CD8-positive, alpha-beta memory T cell (primary cell): ENCODE measurements around the gene UBASH3B. TPM values are rescaled to one million over a fixed set of nuclear protein-coding genes. Genes with fewer than 3 reads are reported as not detected.
A peak's percentile ranks its signal among the peaks of the same experiment; 100 is the strongest.

ENCODE experiments used
- CTCF ChIA-PET: fragments of 350-600 bp; sonication (Branson Sonifier 250); formaldehyde crosslinking; loops from one replicate; lab custom pipeline; 2021; ENCODE audit warnings: antibody characterized with exemption; lab: Charles Lee
- POLR2A ChIA-PET: fragments of 350-600 bp; sonication (Branson Sonifier 250); formaldehyde crosslinking; loops from one replicate; lab custom pipeline; 2021; ENCODE audit warnings: antibody characterized with exemption; lab: Charles Lee
- DNase-seq, 5 donors: peaks; one replicate each; pipeline versions ENCODE4 v3.0.0 to v3.0.0-alpha.2; 2020 to 2022; ENCODE audit warnings: mixed read lengths in 1 of 5
- H3K27ac ChIP-seq: one replicate; pipeline ENCODE4 v1.7.0; 2013; ENCODE audit warnings: low read depth, mild to moderate bottlenecking, low read length, moderate library complexity
- H3K27me3 ChIP-seq: 2 replicates; pipeline ENCODE4 v1.7.0; 2013; ENCODE audit warnings: low read length, mild to moderate bottlenecking; ENCODE audit not compliant: insufficient read depth, poor library complexity, severe bottlenecking
- H3K36me3 ChIP-seq: 2 replicates; pipeline ENCODE4 v1.7.0; 2013; ENCODE audit warnings: mild to moderate bottlenecking, low read length, moderate library complexity; ENCODE audit not compliant: insufficient read depth
- H3K4me1 ChIP-seq: 2 replicates; pipeline ENCODE4 v1.7.0; 2013; ENCODE audit warnings: mild to moderate bottlenecking, low read length, moderate library complexity; ENCODE audit not compliant: insufficient read depth
- H3K4me3 ChIP-seq: 2 replicates; pipeline ENCODE4 v1.7.0; 2013; ENCODE audit warnings: mild to moderate bottlenecking, low read length
- H3K9me3 ChIP-seq: 2 replicates; pipeline ENCODE4 v1.7.0; 2013; ENCODE audit warnings: mild to moderate bottlenecking, low read length
- H3K27ac Mint-ChIP-seq, 8 donors: one replicate each; pipeline ENCODE4 v1.8.0; 2020 to 2021; ENCODE audit warnings: mixed read lengths in 8 of 8, mild to moderate bottlenecking in 6 of 8, inconsistent platforms in 3 of 8, moderate library complexity in 3 of 8
- H3K27me3 Mint-ChIP-seq, 2 donors: one replicate each; pipeline ENCODE4 v1.8.0; 2020 to 2021; ENCODE audit warnings: mixed read lengths in 2 of 2, mild to moderate bottlenecking in 1 of 2, moderate library complexity in 1 of 2
- H3K36me3 Mint-ChIP-seq, 3 donors: one replicate each; pipeline ENCODE4 v1.8.0; 2020 to 2021; ENCODE audit warnings: mixed read lengths in 3 of 3, inconsistent platforms in 1 of 3, mild to moderate bottlenecking in 1 of 3
- H3K4me1 Mint-ChIP-seq, 3 donors: one replicate each; pipeline ENCODE4 v1.8.0; 2020 to 2021; ENCODE audit warnings: mixed read lengths in 3 of 3, inconsistent platforms in 1 of 3, mild to moderate bottlenecking in 1 of 3
- H3K4me3 Mint-ChIP-seq, 7 donors: one replicate each; pipeline ENCODE4 v1.8.0; 2020 to 2021; ENCODE audit warnings: mixed read lengths in 7 of 7, mild to moderate bottlenecking in 6 of 7, moderate library complexity in 4 of 7, inconsistent platforms in 2 of 7
- H3K9me3 Mint-ChIP-seq, 5 donors: one replicate each; pipeline ENCODE4 v1.8.0; 2020 to 2022; ENCODE audit warnings: mixed read lengths in 5 of 5, mild to moderate bottlenecking in 3 of 5, moderate library complexity in 2 of 5, inconsistent platforms in 1 of 5
- polyA plus RNA-seq: library from polyadenylated mRNA; unstranded; fragments of 300-500 nt; fragmentation: Illumina TruSeq; gene quantifications from one replicate; pipeline ENCODE4 v1.2.3, GENCODE V29; 2021
- total RNA-seq, 2 experiments: library from RNA; stranded (reverse); gene quantifications; one replicate each; pipeline ENCODE4 v1.2.3, GENCODE V29; 2021

Gene UBASH3B
- total and polyA plus RNA-seq, 3 experiments from 2014 or later: 12.0 to 36.4 (median 34.6) TPM

GRCh38 chr11:122690801-122691548 is 35.5 kb downstream of the UBASH3B start:
- peak in 1 of 5 donors; percentile 32 for DNase-seq
- peak overlapping the region; percentile 51 for H3K4me3 ChIP-seq
- POLR2A ChIA-PET: interaction anchor here (0.6 to 1.5 kb wide), 4 partner anchors 16 to 749 kb away, joined by 3 to 5 read pairs (median 4); no protein-coding TSS in a partner anchor
- no peak overlapping the region for H3K27ac ChIP-seq
- Mint-ChIP-seq H3K36me3 (peaks cover 0 to 6% (median 3%) of the 10 kb centered on the region in 3 donors), H3K9me3 (no peaks in the 10 kb centered on the region), H3K27me3 (no peaks in the 10 kb centered on the region), H3K4me3 (peak overlapping the region; percentile 29 to 84 (median 75)), H3K27ac (peak overlapping the region; percentile 49 to 98 (median 88)), H3K4me1 (peaks cover 65 to 75% (median 74%) of the 10 kb centered on the region in 3 donors)
- H3K27me3 ChIP-seq: no peaks in the 10 kb centered on the region
- H3K9me3 ChIP-seq: no peaks in the 10 kb centered on the region
- peaks cover 68% of the 10 kb centered on the region for H3K4me1 ChIP-seq
- no peaks in the 10 kb centered on the region for H3K36me3 ChIP-seq
- CTCF ChIA-PET: interaction anchor here (0.5 to 2.3 kb wide), 7 partner anchors 22 to 82 kb away, joined by 3 to 8 read pairs (median 4); no protein-coding TSS in a partner anchor

- ChIA-PET CTCF (interaction anchor here (0.5 to 2.3 kb wide), 7 partner anchors 21 to 82 kb away, joined by 3 to 8 read pairs (median 4); no protein-coding TSS in a partner anchor), POLR2A (interaction anchor here (0.6 to 1.5 kb wide), 3 partner anchors 17 to 748 kb away, joined by 3 to 5 read pairs (median 4); no protein-coding TSS in a partner anchor)
- Mint-ChIP-seq H3K4me3 (peak overlapping the region in 6 of 7 donors; percentile 69 to 84 (median 78)), H3K9me3 (no peaks in the 10 kb centered on the region), H3K27ac (peak overlapping the region; percentile 49 to 98 (median 88)), H3K4me1 (peaks cover 66 to 76% (median 75%) of the 10 kb centered on the region in 3 donors), H3K27me3 (no peaks in the 10 kb centered on the region), H3K36me3 (peaks cover 0 to 5% (median 3%) of the 10 kb centered on the region in 3 donors)
- peak overlapping the region; percentile 51 for H3K4me3 ChIP-seq
- H3K27ac ChIP-seq: no peak overlapping the region
- H3K36me3 ChIP-seq: no peaks in the 10 kb centered on the region
- H3K27me3 ChIP-seq: no peaks in the 10 kb centered on the region
- no peaks in the 10 kb centered on the region for H3K9me3 ChIP-seq
- no peak for DNase-seq
- H3K4me1 ChIP-seq: peaks cover 74% of the 10 kb centered on the region
Observed at GRCh38 chr11:122691549-122692150, 36.1 kb downstream of the UBASH3B start.

- CTCF ChIA-PET: interaction anchor here (1.8 kb wide), 1 partner anchor 64 kb away, joined by 8 read pairs; no protein-coding TSS in a partner anchor
- DNase-seq: no peak
- peak overlapping the region in 1 of 7 donors; percentile 22 for H3K4me3 Mint-ChIP-seq
- Histone ChIP-seq H3K27me3 (no peaks in the 10 kb centered on the region), H3K36me3 (no peaks in the 10 kb centered on the region), H3K9me3 (no peaks in the 10 kb centered on the region), H3K27ac (no peak overlapping the region), H3K4me3 (no peak overlapping the region), H3K4me1 (peaks cover 78% of the 10 kb centered on the region)
- peaks cover 0 to 5% (median 3%) of the 10 kb centered on the region in 3 donors for H3K36me3 Mint-ChIP-seq
- POLR2A ChIA-PET: no interaction called here
- H3K4me1 Mint-ChIP-seq: peaks cover 70 to 79% (median 79%) of the 10 kb centered on the region in 3 donors
- no peaks in the 10 kb centered on the region for H3K27me3 Mint-ChIP-seq
- H3K27ac Mint-ChIP-seq: peak overlapping the region; percentile 49 to 94 (median 82)
- H3K9me3 Mint-ChIP-seq: no peaks in the 10 kb centered on the region
Observed at GRCh38 chr11:122692444-122692843, 36.9 kb downstream of the UBASH3B start.

DNA sequence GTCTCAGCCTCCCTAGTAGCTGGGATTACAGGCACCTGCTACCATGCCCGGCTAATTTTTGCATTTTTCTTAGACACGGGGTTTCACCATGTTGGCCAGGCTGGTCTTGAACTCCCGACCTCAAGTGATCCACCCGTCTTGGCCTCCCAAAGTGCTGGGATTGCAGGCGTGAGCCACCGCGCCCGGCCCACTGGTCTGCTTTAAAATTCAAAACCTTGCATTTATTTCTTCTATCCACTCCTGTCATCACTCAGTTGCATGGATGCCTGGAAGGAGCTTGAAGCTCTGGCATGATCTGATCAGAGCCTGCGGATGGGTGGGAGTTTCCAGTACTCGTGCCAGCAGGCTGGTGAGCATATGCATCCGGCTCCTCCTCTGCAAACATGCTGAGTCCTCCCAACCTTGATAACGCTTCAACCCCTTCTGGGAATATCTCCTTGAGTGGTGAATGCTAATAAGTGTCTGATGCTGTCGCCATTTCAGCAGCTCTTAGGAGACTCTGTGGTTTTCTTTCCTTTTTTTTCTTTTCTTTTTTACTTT is 39.6 kb downstream of the UBASH3B start:
- ChIA-PET CTCF (interaction anchor here (0.9 to 4.7 kb wide), 13 partner anchors 9 to 86 kb away, joined by 3 to 37 read pairs (median 5); partner anchors contain the start of gene UBASH3B), POLR2A (interaction anchor here (2.1 kb wide), 1 partner anchor 20 kb away, joined by 20 read pairs; no protein-coding TSS in a partner anchor)
- Mint-ChIP-seq H3K4me1 (peaks cover 86 to 90% (median 90%) of the 10 kb centered on the region in 3 donors), H3K36me3 (peaks cover 0 to 5% (median 3%) of the 10 kb centered on the region in 3 donors), H3K27me3 (no peaks in the 10 kb centered on the region), H3K4me3 (peak overlapping the region in 4 of 7 donors; percentile 1 to 32 (median 19)), H3K9me3 (no peaks in the 10 kb centered on the region), H3K27ac (peak overlapping the region; percentile 3 to 84 (median 57))
- Histone ChIP-seq H3K4me3 (no peak overlapping the region), H3K27ac (no peak overlapping the region), H3K4me1 (peaks cover 90% of the 10 kb centered on the region), H3K27me3 (no peaks in the 10 kb centered on the region), H3K36me3 (no peaks in the 10 kb centered on the region), H3K9me3 (no peaks in the 10 kb centered on the region)
- no peak for DNase-seq

DNA sequence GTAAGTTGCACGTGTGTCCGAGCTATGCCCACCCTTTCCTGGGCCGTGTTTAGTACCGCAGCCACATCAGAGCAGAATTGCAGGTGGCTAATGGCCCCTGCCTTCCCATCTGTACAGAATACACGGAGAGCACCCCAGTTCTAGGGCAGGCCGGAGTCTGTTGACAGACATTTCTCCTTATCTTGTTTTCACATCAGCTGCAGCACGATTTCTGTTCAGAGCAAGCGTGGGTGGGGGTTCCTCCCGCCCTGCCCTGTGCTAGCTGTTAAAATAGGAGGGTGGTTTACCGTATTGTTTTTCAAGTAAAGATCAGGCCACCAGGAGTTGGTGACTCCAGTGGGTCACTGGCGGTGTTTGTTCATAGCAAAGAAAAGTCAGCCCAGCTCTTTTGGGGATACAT is 41.1 kb downstream of the UBASH3B start:
- Mint-ChIP-seq H3K27ac (peak overlapping the region; percentile 84 to 99 (median 93)), H3K27me3 (no peaks in the 10 kb centered on the region), H3K4me1 (peaks cover 81 to 90% (median 89%) of the 10 kb centered on the region in 3 donors), H3K4me3 (peak overlapping the region; percentile 67 to 87 (median 76)), H3K9me3 (no peaks in the 10 kb centered on the region), H3K36me3 (peaks cover 0 to 6% (median 3%) of the 10 kb centered on the region in 3 donors)
- Histone ChIP-seq H3K4me3 (peak overlapping the region; percentile 45), H3K27ac (no peak overlapping the region), H3K4me1 (peaks cover 76% of the 10 kb centered on the region), H3K27me3 (no peaks in the 10 kb centered on the region), H3K36me3 (no peaks in the 10 kb centered on the region), H3K9me3 (no peaks in the 10 kb centered on the region)
- CTCF ChIA-PET: interaction anchor here (1.0 to 4.7 kb wide), 16 partner anchors 8 to 85 kb away, joined by 3 to 37 read pairs (median 6); partner anchors contain the start of gene UBASH3B
- POLR2A ChIA-PET: interaction anchor here (1.0 to 2.1 kb wide), 7 partner anchors 17 to 48 kb away, joined by 3 to 20 read pairs (median 6); partner anchors contain the start of gene UBASH3B
- peak; percentile 28 to 81 (median 65) for DNase-seq

DNA sequence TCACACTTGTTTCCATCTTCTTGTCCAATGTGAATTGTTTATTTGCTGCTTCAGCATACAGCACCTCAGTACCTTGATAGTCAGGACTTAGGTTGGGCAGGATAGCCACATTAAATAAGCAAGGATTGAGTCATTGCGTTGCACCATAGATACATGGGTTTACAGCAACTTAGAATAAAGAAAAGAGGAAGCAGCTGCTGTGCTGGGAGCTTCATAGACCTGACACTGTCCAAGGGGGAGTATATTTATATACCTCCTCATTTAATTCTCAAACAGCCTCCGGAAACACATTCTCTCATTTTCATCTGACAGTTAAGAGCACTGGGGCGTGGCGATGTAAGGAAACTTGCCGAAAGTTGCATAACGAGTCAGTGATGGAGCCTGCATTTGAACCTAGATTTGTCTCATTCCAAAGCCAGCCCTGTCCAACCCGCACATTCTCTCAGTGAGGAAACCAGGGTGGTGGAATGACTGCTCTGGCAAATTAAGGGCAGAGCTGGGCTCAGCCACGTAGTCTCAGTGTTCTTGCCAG is 42.2 kb downstream of the UBASH3B start:
- CTCF ChIA-PET: interaction anchor here (1.0 to 4.7 kb wide), 9 partner anchors 9 to 58 kb away, joined by 3 to 37 read pairs (median 12); partner anchors contain the start of gene UBASH3B
- Mint-ChIP-seq H3K4me1 (peaks cover 75 to 87% (median 86%) of the 10 kb centered on the region in 3 donors), H3K27ac (peak overlapping the region; percentile 84 to 99 (median 93)), H3K36me3 (peaks cover 3 to 11% (median 4%) of the 10 kb centered on the region in 3 donors), H3K27me3 (no peaks in the 10 kb centered on the region), H3K9me3 (no peaks in the 10 kb centered on the region), H3K4me3 (peak overlapping the region; percentile 31 to 87 (median 76))
- H3K4me3 ChIP-seq: peak overlapping the region; percentile 45
- POLR2A ChIA-PET: interaction anchor here (1.0 to 2.1 kb wide), 6 partner anchors 16 to 47 kb away, joined by 3 to 20 read pairs (median 6); partner anchors contain the start of gene UBASH3B
- H3K27me3 ChIP-seq: no peaks in the 10 kb centered on the region
- no peaks in the 10 kb centered on the region for H3K36me3 ChIP-seq
- no peaks in the 10 kb centered on the region for H3K9me3 ChIP-seq
- DNase-seq: peak in 3 of 5 donors; percentile 26 to 60 (median 56)
- H3K4me1 ChIP-seq: peaks cover 66% of the 10 kb centered on the region
- H3K27ac ChIP-seq: no peak overlapping the region

- no peaks in the 10 kb centered on the region for H3K36me3 ChIP-seq
- no peaks in the 10 kb centered on the region for H3K9me3 Mint-ChIP-seq
- H3K9me3 ChIP-seq: no peaks in the 10 kb centered on the region
- peak overlapping the region in 6 of 7 donors; percentile 70 to 87 (median 78) for H3K4me3 Mint-ChIP-seq
- H3K36me3 Mint-ChIP-seq: peaks cover 1 to 8% (median 7%) of the 10 kb centered on the region in 3 donors
- ChIA-PET CTCF (interaction anchor here (0.7 to 4.7 kb wide), 5 partner anchors 23 to 80 kb away, joined by 3 to 37 read pairs (median 15); no protein-coding TSS in a partner anchor), POLR2A (interaction anchor here (1.0 kb wide), 1 partner anchor 29 kb away, joined by 4 read pairs; no protein-coding TSS in a partner anchor)
- H3K4me1 Mint-ChIP-seq: peaks cover 69 to 81% (median 81%) of the 10 kb centered on the region in 3 donors
- peak overlapping the region; percentile 45 for H3K4me3 ChIP-seq
- H3K27ac ChIP-seq: no peak overlapping the region
- peak overlapping the region; percentile 84 to 99 (median 93) for H3K27ac Mint-ChIP-seq
- no peaks in the 10 kb centered on the region for H3K27me3 Mint-ChIP-seq
- no peaks in the 10 kb centered on the region for H3K27me3 ChIP-seq
- H3K4me1 ChIP-seq: peaks cover 63% of the 10 kb centered on the region
- DNase-seq: no peak
Observed at GRCh38 chr11:122698392-122698791, 42.9 kb downstream of the UBASH3B start.
